DND-41 (cell line): ENCODE results near the gene DCUN1D4.

Experiments used
- ATAC-seq: fragments of 200-7000 bp; cut with Tn5 transposase; 3 replicates; pipeline ENCODE4 v1.9.1; 2021; ENCODE audit warnings: low read depth; ENCODE audit not compliant: insufficient read depth
- DNase-seq: peaks from one replicate; pipeline ENCODE4 v3.0.0-alpha.2; 2020
- H2AFZ ChIP-seq: 2 replicates; pipeline ENCODE4 v1.6.0; 2012; ENCODE audit warnings: low read depth, low read length
- H3K27ac ChIP-seq: 2 replicates; pipeline ENCODE4 v1.5.1; 2012; ENCODE audit warnings: low read length, inconsistent platforms
- H3K27me3 ChIP-seq: fragments of 200-600 bp; sonication (generic); 2 replicates; pipeline ENCODE4 v1.6.0; 2012; ENCODE audit warnings: low read length, mild to moderate bottlenecking, inconsistent platforms; ENCODE audit not compliant: insufficient read depth, poor library complexity
- H3K36me3 ChIP-seq: 2 replicates; pipeline ENCODE4 v1.5.1; 2012; ENCODE audit warnings: low read length, inconsistent platforms; ENCODE audit not compliant: insufficient read depth
- H3K4me1 ChIP-seq: 2 replicates; pipeline ENCODE4 v1.5.1; 2012; ENCODE audit warnings: mild to moderate bottlenecking, low read length; ENCODE audit not compliant: insufficient read depth
- H3K4me2 ChIP-seq: 2 replicates; pipeline ENCODE4 v1.6.0; 2012; ENCODE audit warnings: mild to moderate bottlenecking, moderate library complexity, low read length, inconsistent platforms; ENCODE audit not compliant: insufficient read depth
- H3K4me3 ChIP-seq, 2 experiments: fragments of 200-600 bp in 1 of 2; shearing (Covaris generic) in 1 of 2; 2 replicates each; pipeline ENCODE4 v1.5.1; 2012 to 2016; ENCODE audit warnings: inconsistent platforms in 2 of 2, low read length in 2 of 2, mild to moderate bottlenecking in 2 of 2, low read depth in 1 of 2, moderate library complexity in 1 of 2
- H3K79me2 ChIP-seq: 2 replicates; pipeline ENCODE4 v1.6.0; 2012; ENCODE audit warnings: low read length, inconsistent platforms; ENCODE audit not compliant: insufficient read depth
- H3K9ac ChIP-seq: 2 replicates; pipeline ENCODE4 v1.6.0; 2012; ENCODE audit warnings: low read depth, mild to moderate bottlenecking, inconsistent platforms, low read length, moderate library complexity
- H3K9me3 ChIP-seq: 2 replicates; pipeline ENCODE4 v1.5.1; 2012; ENCODE audit warnings: low read length, moderate library complexity, mild to moderate bottlenecking, inconsistent platforms; ENCODE audit not compliant: insufficient read depth, severe bottlenecking
- H4K20me1 ChIP-seq: 2 replicates; pipeline ENCODE4 v1.6.0; 2012; ENCODE audit warnings: low read length; ENCODE audit not compliant: insufficient read depth
- CTCF ChIP-seq: IDR thresholded peaks from 2 replicates; pipeline ENCODE4 v1.5.1; 2012; ENCODE audit warnings: borderline replicate concordance, low read length, moderate library complexity, mild to moderate bottlenecking; ENCODE audit not compliant: poor library complexity, severe bottlenecking; ENCODE audit errors: extremely low read depth
- EZH2 ChIP-seq: IDR thresholded peaks from 3 replicates; pipeline ENCODE4 v1.6.1; 2012; ENCODE audit warnings: borderline replicate concordance, low read depth, mild to moderate bottlenecking, moderate library complexity, low read length, inconsistent platforms; ENCODE audit not compliant: severe bottlenecking

The DCUN1D4 gene

GRCh38 chr4:51942108-51942832 is 99.3 kb downstream of the DCUN1D4 start:
- H3K4me3 ChIP-seq = no peak overlapping the region
- DNase-seq = no peak
- TF ChIP-seq EZH2 (no peak), CTCF (no peak)
- no peak overlapping the region for H3K27ac ChIP-seq
- H3K9me3 ChIP-seq = no peaks in the 10 kb centered on the region
- H3K79me2 ChIP-seq = no peaks in the 10 kb centered on the region
- no peak for ATAC-seq
- H3K36me3 ChIP-seq = no peaks in the 10 kb centered on the region
- no peak overlapping the region for H2AFZ ChIP-seq
- H3K4me1 ChIP-seq = no peaks in the 10 kb centered on the region
- H3K4me2 ChIP-seq = no peak overlapping the region
- H3K27me3 ChIP-seq = no peaks in the 10 kb centered on the region
- no peak overlapping the region for H3K9ac ChIP-seq
- H4K20me1 ChIP-seq = no peaks in the 10 kb centered on the region

- Histone ChIP-seq H4K20me1 (no peaks in the 10 kb centered on the region), H3K9ac (no peak overlapping the region), H3K4me1 (no peaks in the 10 kb centered on the region), H3K9me3 (no peaks in the 10 kb centered on the region), H3K4me3 (no peak overlapping the region), H2AFZ (no peak overlapping the region), H3K27me3 (no peaks in the 10 kb centered on the region), H3K79me2 (no peaks in the 10 kb centered on the region), H3K36me3 (no peaks in the 10 kb centered on the region), H3K27ac (no peak overlapping the region), H3K4me2 (no peak overlapping the region)
- no peak for ATAC-seq
- DNase-seq = no peak
- TF ChIP-seq CTCF = no peak
- no peak for TF ChIP-seq EZH2
These were observed 99.9 kb downstream of the DCUN1D4 start for GRCh38 chr4:51942833-51943215.

GRCh38 chr4:51943221-51943620 is 100.3 kb downstream of the DCUN1D4 start:
- TF ChIP-seq EZH2 (no peak), CTCF (no peak)
- ATAC-seq (no peak), DNase-seq (no peak)
- H3K27ac ChIP-seq = no peak overlapping the region
- H3K36me3 ChIP-seq = no peaks in the 10 kb centered on the region
- H3K9ac ChIP-seq = no peak overlapping the region
- H3K4me3 ChIP-seq = no peak overlapping the region
- no peak overlapping the region for H2AFZ ChIP-seq
- H3K27me3 ChIP-seq = no peaks in the 10 kb centered on the region
- H3K4me1 ChIP-seq = no peaks in the 10 kb centered on the region
- no peaks in the 10 kb centered on the region for H3K9me3 ChIP-seq
- no peak overlapping the region for H3K4me2 ChIP-seq
- no peaks in the 10 kb centered on the region for H3K79me2 ChIP-seq
- H4K20me1 ChIP-seq = no peaks in the 10 kb centered on the region
